GM18519 (cell line): ENCODE data around the gene GART.
"Not testable (repeated sequence)": the region's sequence is repeated elsewhere in the genome, so short reads cannot be mapped to it uniquely, and the experiment has no call there.

ENCODE experiments used
- ATAC-seq: cut with Tn5 transposase; IDR thresholded peaks from one replicate; pipeline ENCODE4 v1.9.1; 2021; ENCODE audit warnings: mild to moderate bottlenecking, moderate library complexity; ENCODE audit not compliant: unreplicated experiment, low FRiP score

The GART gene

GRCh38 chr21:33478182-33478581 lies 63.7 kb downstream of the GART start:
- ATAC-seq: no peak

DNA sequence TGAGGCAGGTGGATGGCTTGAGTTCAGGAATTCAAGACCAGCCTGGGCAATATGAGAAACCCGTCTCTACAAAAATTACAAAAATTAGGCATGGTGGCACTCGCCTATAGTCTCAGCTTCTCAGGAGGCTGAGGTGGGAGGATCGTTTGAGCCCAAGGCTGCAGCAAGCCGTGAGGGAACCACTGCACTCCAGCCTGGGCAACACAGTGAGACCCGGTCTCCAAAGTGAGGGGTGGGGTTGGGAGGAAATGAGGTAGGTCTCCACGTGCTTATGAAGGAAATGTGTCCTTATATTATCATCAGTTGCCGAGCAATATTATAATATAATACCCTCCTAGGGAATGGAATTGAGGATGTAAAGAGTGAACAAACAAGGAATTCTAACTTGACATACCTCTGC lies 64.9 kb downstream of the GART start:
- ATAC-seq: no peak

GRCh38 chr21:33473344-33473743 lies 68.6 kb downstream of the GART start:
- no peak for ATAC-seq

GRCh38 chr21:33470701-33471100 lies 71.2 kb downstream of the GART start:
- no peak for ATAC-seq

DNA sequence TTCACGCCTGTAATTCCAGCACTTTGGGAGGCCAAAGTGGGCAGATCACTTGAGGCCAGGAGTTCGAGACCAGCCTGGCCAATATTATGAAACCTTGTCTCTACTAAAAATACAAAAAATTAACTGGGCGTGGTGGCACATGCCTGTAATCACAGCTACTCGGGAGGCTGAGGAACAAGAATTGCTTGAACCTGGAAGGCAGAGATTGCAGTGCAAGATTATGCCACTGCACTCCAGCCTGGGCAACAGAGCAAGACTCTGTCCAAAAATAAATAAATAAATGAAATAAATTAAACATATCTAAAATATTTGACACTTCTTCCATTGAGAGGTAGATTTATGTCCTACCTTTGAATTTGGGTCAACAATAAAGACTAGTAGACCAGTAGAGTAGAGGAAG lies 72.7 kb downstream of the GART start:
- ATAC-seq: not testable (repeated sequence)

DNA sequence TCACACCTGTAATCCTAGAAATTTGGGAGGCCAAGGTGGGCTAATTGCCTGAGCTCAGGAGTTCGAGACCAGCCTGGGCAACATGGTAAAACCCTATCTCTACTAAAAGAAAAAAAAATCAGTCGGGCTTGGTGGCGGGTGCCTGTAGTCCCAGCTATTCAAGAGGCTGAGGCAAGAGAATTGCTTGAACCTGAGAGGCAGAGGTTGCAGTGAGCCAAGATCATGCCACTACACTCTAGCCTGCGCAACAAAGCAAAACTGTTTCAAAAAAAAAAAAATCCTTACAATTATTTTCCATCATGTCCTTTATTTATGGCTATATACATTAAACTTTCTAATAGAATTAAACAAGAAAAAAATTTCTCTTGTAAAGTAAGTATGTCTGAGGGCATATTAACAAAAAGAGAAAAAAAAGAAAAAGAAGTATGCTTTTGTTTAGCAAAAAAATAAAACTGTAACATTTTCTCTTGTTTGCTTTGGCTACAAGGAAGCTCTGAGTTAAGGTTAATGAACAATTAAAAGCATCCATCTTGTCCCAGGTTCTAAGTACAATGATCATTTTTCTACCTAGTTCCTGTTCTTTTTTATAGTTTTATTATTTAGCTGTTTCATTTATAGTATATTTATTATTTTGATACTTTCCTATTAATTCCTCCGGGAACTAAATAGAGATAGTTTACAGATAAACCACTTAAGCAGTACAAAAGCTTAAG lies 80.2 kb downstream of the GART start:
- no peak for ATAC-seq

GRCh38 chr21:33458861-33459260 lies 83.1 kb downstream of the GART start:
- ATAC-seq: no peak

DNA sequence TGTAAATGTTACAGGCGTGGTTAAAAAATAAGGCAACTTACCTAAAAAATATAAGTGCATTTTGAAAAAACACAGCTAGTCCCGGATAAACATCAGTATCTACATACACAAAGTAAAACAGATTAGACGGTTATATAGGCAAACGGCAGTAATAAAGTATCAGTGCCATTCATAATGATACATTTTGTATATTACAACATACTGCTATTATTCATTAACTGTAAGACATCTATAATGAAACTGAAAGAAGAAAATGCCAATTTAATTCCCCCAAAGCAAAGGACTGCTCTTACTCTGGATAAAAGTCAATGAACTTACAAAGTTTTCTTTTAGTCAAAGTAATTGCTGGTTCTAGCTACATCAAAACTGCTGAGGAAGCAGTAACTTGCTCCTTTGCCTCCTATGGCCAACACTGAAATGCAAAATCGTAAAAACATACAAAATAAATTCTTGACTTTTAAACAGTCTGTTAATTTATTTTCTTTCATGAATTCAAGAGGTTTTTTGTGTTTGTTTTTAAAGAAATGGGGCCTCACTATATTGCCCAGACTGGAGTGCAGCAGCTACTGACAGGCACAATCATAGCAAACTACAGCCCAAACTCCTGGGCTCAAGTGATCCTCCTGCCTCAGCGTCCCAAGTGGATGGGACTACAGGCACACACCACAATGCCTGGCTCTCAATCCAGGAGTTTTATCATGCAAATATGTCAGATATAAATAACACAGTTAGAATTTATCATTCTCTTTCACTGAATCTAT lies 86.1 kb downstream of the GART start:
- ATAC-seq: no peak
